ENCODE measurements around the gene ABCC9. TPM values are rescaled to one million over a fixed set of nuclear protein-coding genes. Genes with fewer than 3 reads are reported as not detected.

Gene ABCC9
- polyA plus RNA-seq, 1 of the 3 experiments (the other 2 are of a cell fraction) = 0.02 TPM

- TF ChIP-seq NFIC (IDR thresholded peaks at IDR 0.05; ENCODE audit: borderline replicate concordance) (no peak), ZBTB33 (IDR thresholded peaks at IDR 0.05; ENCODE audit: borderline replicate concordance, low read depth) (no peak), USF2 (IDR thresholded peaks at IDR 0.05; ENCODE audit: borderline replicate concordance, low read depth, low read length) (no peak)
- no peak for DNase-seq
- H3K9ac ChIP-seq = no peak overlapping the region
- H3K79me2 ChIP-seq (ENCODE audit: insufficient read depth) = no peaks in the 10 kb centered on the region
- WGBS (ENCODE audit: low lambda C conversion rate) = 47% methylated on average over 3 of the region's 3 CpGs
- peaks cover 10% of the 10 kb centered on the region for H3K27me3 ChIP-seq (ENCODE audit: insufficient read depth)
- ChIA-PET CTCF (interaction anchor here (1.0 kb wide), 1 partner anchor 166 kb away, joined by 3 read pairs; no protein-coding TSS in a partner anchor), POLR2A (no interaction called here)
- no peaks in the 10 kb centered on the region for H4K20me1 ChIP-seq (ENCODE audit: insufficient read depth)
- no peaks in the 10 kb centered on the region for H3K9me3 ChIP-seq
- H3K4me3 ChIP-seq (ENCODE audit: low read depth in 2 of 2, low read length in 1 of 2) = no peak overlapping the region
- no peaks in the 10 kb centered on the region for H3F3A ChIP-seq (replicated peaks; ENCODE audit: insufficient read depth)
- no peak overlapping the region for H2AFZ ChIP-seq (ENCODE audit: low read depth)
- H3K36me3 ChIP-seq (replicated peaks in 1 of 2; ENCODE audit: control insufficient read depth in 1 of 2, insufficient read depth in 2 of 2, low read length in 1 of 2) = peaks cover 0 to under 1% of the 10 kb centered on the region in 2 experiments
- H3K27ac ChIP-seq (ENCODE audit: low read depth in 2 of 2, low read length in 1 of 2) = no peak overlapping the region; a peak in 1 of 4 replicates
- H3K4me2 ChIP-seq = no peak overlapping the region
- no peaks in the 10 kb centered on the region for H3K9me2 ChIP-seq
- peaks cover 0 to 9% of the 10 kb centered on the region in 2 experiments; a peak in 3 of 4 replicates for H3K4me1 ChIP-seq (ENCODE audit: control insufficient read depth in 1 of 2, insufficient read depth in 2 of 2, low read depth in 1 of 2, low read length in 1 of 2)
These were observed 165.1 kb downstream of the ABCC9 start for GRCh38 chr12:21776175-21776574.

GRCh38 chr12:21775133-21775820 lies 165.9 kb downstream of the ABCC9 start:
- H3K9me3 ChIP-seq = no peaks in the 10 kb centered on the region
- H3K36me3 ChIP-seq (replicated peaks in 1 of 2; ENCODE audit: control insufficient read depth in 1 of 2, insufficient read depth in 2 of 2, low read length in 1 of 2) = peaks cover 0 to 4% of the 10 kb centered on the region in 2 experiments
- H4K20me1 ChIP-seq (ENCODE audit: insufficient read depth) = no peaks in the 10 kb centered on the region
- 43% methylated on average over 14 of the region's 14 CpGs for WGBS (ENCODE audit: low lambda C conversion rate)
- peak overlapping the region; percentile 74; the same call in 1 of the 2 replicates for H3K4me2 ChIP-seq
- H3K27me3 ChIP-seq (ENCODE audit: insufficient read depth) = peaks cover 10% of the 10 kb centered on the region
- H3K4me3 ChIP-seq (ENCODE audit: low read depth in 2 of 2, low read length in 1 of 2) = peak overlapping the region in 1 of 2 experiments; percentile 38; a peak in 1 of 4 replicates
- POLR2A ChIA-PET = interaction anchor here (0.7 to 1.0 kb wide), 3 partner anchors 9 to 1271 kb away, joined by 3 to 6 read pairs (median 3); no protein-coding TSS in a partner anchor
- CTCF ChIA-PET = interaction anchor here (1.0 to 3.2 kb wide), 3 partner anchors 76 to 214 kb away, joined by 3 to 18 read pairs (median 13); no protein-coding TSS in a partner anchor
- no peaks in the 10 kb centered on the region for H3F3A ChIP-seq (replicated peaks; ENCODE audit: insufficient read depth)
- H3K27ac ChIP-seq (ENCODE audit: low read depth in 2 of 2, low read length in 1 of 2) = peak overlapping the region in 1 of 2 experiments; percentile 86; a peak in 2 of 4 replicates
- TF ChIP-seq FOXM1 (IDR thresholded peaks at IDR 0.05; ENCODE audit: low read depth) (no peak), EZH2phosphoT487 (IDR thresholded peaks at IDR 0.05; ENCODE audit: borderline replicate concordance, low read depth) (no peak), SIN3A (IDR thresholded peaks at IDR 0.05; ENCODE audit: borderline replicate concordance, low read depth, low read length) (no peak), ELF1 (IDR thresholded peaks at IDR 0.05) (no peak), GATA2 (CRISPR knock-in tag; IDR thresholded peaks at IDR 0.05) (peak; percentile 47; the same call in 1 of the 2 replicates)
- no peaks in the 10 kb centered on the region for H3K79me2 ChIP-seq (ENCODE audit: insufficient read depth)
- no peaks in the 10 kb centered on the region for H3K9me2 ChIP-seq
- no peak overlapping the region for H2AFZ ChIP-seq (ENCODE audit: low read depth)
- peaks cover 0 to 9% of the 10 kb centered on the region in 2 experiments; a peak in 3 of 4 replicates for H3K4me1 ChIP-seq (ENCODE audit: control insufficient read depth in 1 of 2, insufficient read depth in 2 of 2, low read depth in 1 of 2, low read length in 1 of 2)
- DNase-seq = peak; percentile 10
- H3K9ac ChIP-seq = no peak overlapping the region
